H1 (cell line): ENCODE data around the gene RYR3. TPM values are rescaled to one million over a fixed set of nuclear protein-coding genes. Genes with fewer than 3 reads are reported as not detected.
A peak's percentile ranks its signal among the peaks of the same experiment; 100 is the strongest.

Source experiments
- CHD7 ChIP-seq: fragments of 300-600 bp; sonication (generic); IDR thresholded peaks from 2 replicates; pipeline ENCODE4 v1.7.1; 2012; ENCODE audit warnings: low read length, moderate library complexity, mild to moderate bottlenecking, inconsistent platforms; ENCODE audit not compliant: insufficient replicate concordance
- polyA plus RNA-seq, 7 experiments: library from polyadenylated mRNA; depleted of rRNA in 3 of 7; stranded (reverse) in 5 of 7; unstranded in 2 of 7; fragments of >200 nt in 5 of 7; fragments of 200-250 nt in 2 of 7; gene quantifications; 1 replicate in 5 of 7; 2 replicates in 1 of 7; 4 replicates in 1 of 7; pipeline versions ENCODE4 v1.2.1 to v1.2.3, GENCODE V29; 2011 to 2013; ENCODE audit warnings: missing spikeins in 2 of 7, mixed read lengths in 2 of 7
- total RNA-seq: library from RNA; stranded (reverse); fragmentation: NEBNext Ultra II Directional; extraction: Animal tissue kit (Norgen Biotek cat#: 25700); gene quantifications from 2 replicates; pipeline ENCODE4 v1.2.1, GENCODE V29; 2021

Gene RYR3
- total and polyA plus RNA-seq, 2 of the 8 experiments (the other 6 are each of a cell fraction or from before 2014, with no cell fraction given) = 0.33 to 3.4 TPM

DNA sequence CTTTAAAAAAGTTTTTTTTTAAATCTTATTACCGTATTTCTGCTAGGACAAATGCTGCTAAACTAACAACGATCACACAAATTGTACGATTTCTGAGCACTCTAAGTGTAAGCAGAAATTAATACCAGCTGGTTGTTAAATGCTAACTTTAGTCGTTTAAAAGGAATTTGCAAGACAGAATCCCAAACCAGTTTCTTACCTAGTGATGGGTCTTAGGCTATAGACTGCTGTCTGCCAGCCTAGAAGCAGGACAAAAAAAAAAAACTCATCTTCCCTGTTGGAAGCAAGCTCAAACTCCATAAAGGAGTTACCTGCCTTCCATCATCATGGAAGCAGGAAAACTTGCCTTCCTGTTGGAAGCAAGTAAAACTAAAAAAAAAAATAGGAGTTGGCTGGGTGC lies 287.6 kb downstream of the RYR3 start (continued):
- peak; percentile 67 for TF ChIP-seq CHD7
